Erythroblast (primary cell): ENCODE data around the gene SLC19A2.

Experiments
- GATA1 ChIP-seq: IDR thresholded peaks from 2 replicates; pipeline ENCODE4 v1.6.1; 2011; ENCODE audit warnings: low read depth, mild to moderate bottlenecking, control low read depth, low read length, moderate library complexity
- POLR2A ChIP-seq: IDR thresholded peaks from 2 replicates; pipeline ENCODE4 v1.6.1; 2011; ENCODE audit warnings: mild to moderate bottlenecking, low read length

DNA sequence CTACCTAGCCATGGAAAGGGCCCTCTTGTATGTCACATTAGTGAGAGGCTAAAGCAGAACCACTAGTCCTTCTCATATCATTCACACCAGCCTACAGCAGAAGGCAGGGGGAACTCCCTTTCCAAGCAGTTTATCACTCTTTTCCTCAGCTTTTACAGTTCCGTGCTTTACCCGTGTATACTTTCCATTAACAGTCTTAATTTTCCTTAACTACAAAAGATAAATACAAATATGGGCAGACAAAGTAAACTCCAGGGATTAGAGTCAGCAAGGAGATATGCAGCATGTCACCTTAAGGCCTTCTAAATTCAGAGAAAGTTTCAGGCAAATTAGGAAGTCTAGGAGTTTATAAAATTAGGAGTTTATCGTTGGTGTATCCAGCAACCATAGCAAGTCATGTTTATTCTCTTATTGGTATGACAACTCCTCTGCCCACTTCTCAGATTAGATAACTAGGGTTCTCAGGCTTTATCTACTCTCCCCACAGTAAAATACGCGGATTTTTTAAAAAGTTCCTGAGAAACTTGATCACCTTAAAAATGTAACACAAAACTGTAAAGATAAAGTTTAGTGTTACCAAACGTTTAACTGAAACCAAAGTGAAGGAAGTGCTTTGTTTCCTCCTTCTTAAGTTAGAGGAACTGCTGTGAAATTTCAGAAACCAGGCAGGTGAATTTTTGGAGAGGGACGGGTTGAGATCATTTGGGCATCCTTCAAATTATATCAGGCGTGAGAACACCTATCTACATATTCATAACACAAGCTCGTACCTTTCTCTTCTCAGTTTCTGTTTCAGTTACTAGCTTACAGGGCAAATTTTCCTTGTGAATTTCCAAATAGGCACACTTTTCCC, 42.7 kb upstream of the SLC19A2 start:
- TF ChIP-seq POLR2A (no peak), GATA1 (no peak)
